H9 (cell line): ENCODE data around the gene GEMIN4. TPM values are rescaled to one million over a fixed set of nuclear protein-coding genes. Genes with fewer than 3 reads are reported as not detected.

Experiments used
- DNase-seq: peaks from one replicate; pipeline ENCODE4 v3.0.0-alpha.2; 2017
- H2AFZ ChIP-seq: one replicate; pipeline ENCODE4 v1.6.1; 2013; ENCODE audit warnings: mild to moderate bottlenecking, low read length, control low read depth, moderate library complexity
- H2AK5ac ChIP-seq: 2 replicates; pipeline ENCODE4 v1.6.1; 2013; ENCODE audit warnings: low read length, control low read depth, mixed read lengths; ENCODE audit not compliant: insufficient read length
- H2BK120ac ChIP-seq: one replicate; pipeline ENCODE4 v1.6.1; 2013; ENCODE audit warnings: low read depth, mild to moderate bottlenecking, low read length, control low read depth, inconsistent platforms; ENCODE audit not compliant: poor library complexity, severe bottlenecking
- H2BK12ac ChIP-seq: 2 replicates; pipeline ENCODE4 v1.6.1; 2013; ENCODE audit warnings: low read length, control low read depth, mixed read lengths, low read depth; ENCODE audit not compliant: insufficient read length
- H2BK15ac ChIP-seq: 2 replicates; pipeline ENCODE4 v1.6.1; 2013; ENCODE audit warnings: low read depth, low read length, control low read depth
- H2BK20ac ChIP-seq: one replicate; pipeline ENCODE4 v1.6.1; 2013; ENCODE audit warnings: low read depth, mild to moderate bottlenecking, low read length, control low read depth, inconsistent platforms; ENCODE audit not compliant: poor library complexity, severe bottlenecking
- H2BK5ac ChIP-seq: 2 replicates; pipeline ENCODE4 v1.6.1; 2013; ENCODE audit warnings: low read length, control low read depth, mixed read lengths; ENCODE audit not compliant: insufficient read length
- H3K14ac ChIP-seq: 2 replicates; pipeline ENCODE4 v1.6.1; 2013; ENCODE audit warnings: low read length, control low read depth; ENCODE audit not compliant: insufficient read depth
- H3K18ac ChIP-seq: 2 replicates; pipeline ENCODE4 v1.6.1; 2013; ENCODE audit warnings: low read depth, mild to moderate bottlenecking, mixed read lengths, low read length, control low read depth; ENCODE audit not compliant: insufficient read length
- H3K23ac ChIP-seq: 2 replicates; pipeline ENCODE4 v1.6.1; 2013; ENCODE audit warnings: low read length, control low read depth, mixed read lengths, low read depth; ENCODE audit not compliant: insufficient read length
- H3K23me2 ChIP-seq: 2 replicates; pipeline ENCODE4 v1.6.1; 2013; ENCODE audit warnings: low read depth, mild to moderate bottlenecking, mixed read lengths, low read length, control low read depth; ENCODE audit not compliant: insufficient read length, poor library complexity, severe bottlenecking
- H3K27ac ChIP-seq: 2 replicates; pipeline ENCODE4 v1.5.1; 2013; ENCODE audit warnings: low read length, control low read depth, mixed read lengths, low read depth; ENCODE audit not compliant: insufficient read length
- H3K27me3 ChIP-seq: 2 replicates; pipeline ENCODE4 v1.6.1; 2013; ENCODE audit warnings: low read length, control low read depth, inconsistent platforms; ENCODE audit not compliant: insufficient read depth
- H3K4ac ChIP-seq: 2 replicates; pipeline ENCODE4 v1.6.1; 2013; ENCODE audit warnings: low read depth, mild to moderate bottlenecking, control low read depth, inconsistent platforms, low read length, moderate library complexity
- H3K4me1 ChIP-seq: 2 replicates; pipeline ENCODE4 v1.6.1; 2013; ENCODE audit warnings: low read length, control low read depth, inconsistent platforms; ENCODE audit not compliant: insufficient read depth
- H3K4me2 ChIP-seq: 2 replicates; pipeline ENCODE4 v1.6.1; 2013; ENCODE audit warnings: low read length, control low read depth, mixed read lengths; ENCODE audit not compliant: insufficient read length, insufficient read depth
- H3K56ac ChIP-seq: 2 replicates; pipeline ENCODE4 v1.6.1; 2013; ENCODE audit warnings: low read depth, mild to moderate bottlenecking, mixed read lengths, low read length, control low read depth; ENCODE audit not compliant: insufficient read length
- H3K79me1 ChIP-seq: 2 replicates; pipeline ENCODE4 v1.6.1; 2013; ENCODE audit warnings: low read depth, mild to moderate bottlenecking, moderate library complexity, low read length, control low read depth, inconsistent platforms; ENCODE audit not compliant: insufficient read depth, poor library complexity, severe bottlenecking
- H3K79me2 ChIP-seq: 2 replicates; pipeline ENCODE4 v1.6.1; 2013; ENCODE audit warnings: low read length, control low read depth, inconsistent platforms; ENCODE audit not compliant: insufficient read depth
- H3K9ac ChIP-seq: 2 replicates; pipeline ENCODE4 v1.6.1; 2013; ENCODE audit warnings: low read length, control low read depth, mixed read lengths; ENCODE audit not compliant: insufficient read length; ENCODE audit errors: extremely low read depth
- H3K9me3 ChIP-seq: one replicate; pipeline ENCODE4 v1.6.1; 2013; ENCODE audit warnings: low read depth, low read length, inconsistent platforms; ENCODE audit not compliant: control insufficient read depth
- H3T11ph ChIP-seq: one replicate; pipeline ENCODE4 v1.6.1; 2013; ENCODE audit warnings: mild to moderate bottlenecking, low read length, control low read depth, inconsistent platforms
- H4K20me1 ChIP-seq: one replicate; pipeline ENCODE4 v1.6.1; 2013; ENCODE audit not compliant: control insufficient read depth, insufficient read length, insufficient read depth
- H4K5ac ChIP-seq: 2 replicates; pipeline ENCODE4 v1.6.1; 2013; ENCODE audit warnings: low read depth, mild to moderate bottlenecking, mixed read lengths, low read length, control low read depth; ENCODE audit not compliant: insufficient read length
- H4K8ac ChIP-seq: replicated peaks from 2 replicates; pipeline ENCODE4 v1.6.1; 2013; ENCODE audit warnings: low read length, control low read depth, mixed read lengths, low read depth; ENCODE audit not compliant: insufficient read length
- H4K91ac ChIP-seq: 2 replicates; pipeline ENCODE4 v1.6.1; 2013; ENCODE audit warnings: low read depth, mild to moderate bottlenecking, moderate library complexity, mixed read lengths, low read length, control low read depth; ENCODE audit not compliant: insufficient read length
- H3K27ac Mint-ChIP-seq, 3 experiments: 2 replicates in 2 of 3; 3 replicates in 1 of 3; pipeline ENCODE4 v1.8.0; 2020 to 2021; ENCODE audit warnings: mixed read lengths in 3 of 3, mild to moderate bottlenecking in 1 of 3, moderate library complexity in 1 of 3
- H3K27me3 Mint-ChIP-seq: 2 replicates; pipeline ENCODE4 v1.8.0; 2021; ENCODE audit warnings: low read depth, mild to moderate bottlenecking, moderate library complexity, mixed read lengths
- H3K36me3 Mint-ChIP-seq, 3 experiments: 2 replicates in 2 of 3; 3 replicates in 1 of 3; pipeline ENCODE4 v1.8.0; 2020 to 2021; ENCODE audit warnings: low read depth in 3 of 3, mixed read lengths in 3 of 3; ENCODE audit not compliant: insufficient read depth in 1 of 3
- H3K4me1 Mint-ChIP-seq, 2 experiments: 2 replicates each; pipeline ENCODE4 v1.8.0; 2020; ENCODE audit warnings: mixed read lengths in 2 of 2
- H3K4me3 Mint-ChIP-seq, 2 experiments: 2 replicates in 1 of 2; 3 replicates in 1 of 2; pipeline ENCODE4 v1.8.0; 2020 to 2021; ENCODE audit warnings: mild to moderate bottlenecking in 2 of 2, mixed read lengths in 2 of 2, moderate library complexity in 1 of 2
- H3K9me3 Mint-ChIP-seq, 2 experiments: 2 replicates in 1 of 2; 3 replicates in 1 of 2; pipeline ENCODE4 v1.8.0; 2020; ENCODE audit warnings: mild to moderate bottlenecking in 2 of 2, mixed read lengths in 2 of 2, moderate library complexity in 1 of 2
- CTCF ChIP-seq: fragments of 200-600 bp; sonication (generic); conservative IDR thresholded peaks from 3 replicates; pipeline ENCODE4 v1.8.0; 2021; ENCODE audit warnings: antibody characterized with exemption, mild to moderate bottlenecking
- WGBS: extraction: QIAGEN DNeasy Blood & Tissue Kit; methylation state at CpG from one replicate; pipeline ENCODE4 v1.1.7; 2013; ENCODE audit warnings: missing lambda C conversion rate, low lambda C conversion rate, mixed read lengths; ENCODE audit not compliant: insufficient read length; ENCODE audit errors: extremely low coverage; 5-methylcytosine and 5-hydroxymethylcytosine counted together
- total RNA-seq: library from RNA; stranded (reverse); gene quantifications from 2 replicates; pipeline ENCODE4 v1.2.1, GENCODE V29; 2021

The GEMIN4 gene
- total RNA-seq, 1 experiment from 2014 or later, result 56.8 TPM

GRCh38 chr17:732902-733720 lies 19.0 kb downstream of the GEMIN4 start:
- Histone ChIP-seq H2AFZ (no peak overlapping the region), H4K5ac (no peak overlapping the region), H2BK5ac (no peak overlapping the region), H4K8ac (no peak overlapping the region), H3K4ac (no peak overlapping the region), H3K14ac (peak overlapping the region; percentile 73; the same call in 1 of the 2 replicates), H2BK20ac (no peak overlapping the region), H2AK5ac (no peak overlapping the region), H3K27ac (no peak overlapping the region), H4K91ac (no peak overlapping the region), H3K23ac (no peak overlapping the region), H2BK12ac (no peak overlapping the region), H3K9ac (peak overlapping the region; percentile 52), H3K18ac (peak overlapping the region; percentile 32), H3K9me3 (no peaks in the 10 kb centered on the region), H3K27me3 (no peaks in the 10 kb centered on the region), H3K4me2 (peak overlapping the region; percentile 87), H3K79me1 (no peaks in the 10 kb centered on the region), H3K4me1 (no peaks in the 10 kb centered on the region), H4K20me1 (no peaks in the 10 kb centered on the region), H3T11ph (no peak overlapping the region), H3K56ac (no peak overlapping the region), H2BK15ac (no peak overlapping the region), H2BK120ac (no peak overlapping the region), H3K23me2 (peaks cover 6% of the 10 kb centered on the region), H3K79me2 (no peaks in the 10 kb centered on the region)
- peaks cover 8 to 23% of the 10 kb centered on the region in 2 experiments for H3K4me1 Mint-ChIP-seq
- no CpG with 5 or more reads among the region's 57 CpGs for WGBS
- DNase-seq, result no peak
- H3K4me3 Mint-ChIP-seq, result peak overlapping the region; percentile 89 to 94
- H3K27ac Mint-ChIP-seq, result peak overlapping the region in 2 of 3 experiments; percentile 22 to 52; a peak in 3 of 7 replicates
- peaks cover 7% of the 10 kb centered on the region for H3K27me3 Mint-ChIP-seq
- H3K9me3 Mint-ChIP-seq, result no peaks in the 10 kb centered on the region
- H3K36me3 Mint-ChIP-seq, result peaks cover 25 to 46% (median 34%) of the 10 kb centered on the region in 3 experiments
- TF ChIP-seq CTCF, result no peak
